HAP-1 (cell line): ENCODE measurements around the gene FBXO34.
A peak's percentile ranks its signal among the peaks of the same experiment; 100 is the strongest.

ENCODE experiments used
- DNase-seq, 2 experiments: peaks; one replicate each; pipeline ENCODE4 v3.0.0-alpha.2; 2016 to 2020; ENCODE audit warnings: low spot score in 2 of 2
- H3K27me3 ChIP-seq: fragments of 250-450 bp; sonication (Bioruptor Pico); 2 replicates; pipeline ENCODE4 v1.5.1; 2020; ENCODE audit warnings: low read depth, mild to moderate bottlenecking, moderate library complexity
- H3K36me3 ChIP-seq: fragments of 250-450 bp; sonication (Bioruptor Pico); replicated peaks from 2 replicates; pipeline ENCODE4 v1.5.1; 2020; ENCODE audit warnings: mild to moderate bottlenecking
- H3K4me1 ChIP-seq: fragments of 250-450 bp; sonication (Bioruptor Pico); 2 replicates; pipeline ENCODE4 v1.5.1; 2020; ENCODE audit warnings: mild to moderate bottlenecking
- H3K4me3 ChIP-seq: fragments of 250-450 bp; sonication (Bioruptor Pico); 2 replicates; pipeline ENCODE4 v1.5.1; 2020; ENCODE audit warnings: mild to moderate bottlenecking, moderate library complexity
- H3K9me3 ChIP-seq: fragments of 250-450 bp; sonication (Bioruptor Pico); 2 replicates; pipeline ENCODE4 v1.5.1; 2020; ENCODE audit warnings: mild to moderate bottlenecking, moderate library complexity
- in situ Hi-C: fragments of 300-500 bp; cut with MboI; formaldehyde crosslinking; loops from 3 replicates; pipeline ENCODE4 v1.14.3; 2020; ENCODE audit warnings: low sequenced_read_pairs, inconsistent platforms, mixed read lengths

Gene FBXO34

DNA sequence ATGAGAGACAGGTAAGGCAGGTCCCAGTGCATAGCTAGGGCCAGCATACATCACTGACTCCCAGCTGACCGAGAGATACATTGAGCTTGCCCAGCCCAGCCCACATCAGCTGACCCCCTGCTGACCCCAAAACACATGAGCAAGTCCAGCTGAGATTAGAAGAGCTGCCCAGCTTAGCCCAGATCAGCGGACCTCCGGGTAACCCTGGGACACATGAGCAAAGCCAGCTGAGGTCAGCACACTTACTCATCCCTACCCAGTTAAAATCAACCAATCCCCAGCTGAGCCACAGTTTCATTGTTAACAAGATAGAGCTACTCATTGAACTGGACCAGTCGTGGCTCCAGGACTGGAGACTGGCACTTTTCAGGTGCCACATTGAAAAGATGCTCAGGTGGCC is 21.8 kb upstream of the FBXO34 start:
- no peaks in the 10 kb centered on the region for H3K36me3 ChIP-seq
- H3K4me1 ChIP-seq, result peaks cover 4% of the 10 kb centered on the region
- DNase-seq, result no peak
- H3K4me3 ChIP-seq, result no peak overlapping the region
- in situ Hi-C loops, result no loop called here
- peaks cover 19% of the 10 kb centered on the region for H3K27me3 ChIP-seq
- no peaks in the 10 kb centered on the region for H3K9me3 ChIP-seq

DNA sequence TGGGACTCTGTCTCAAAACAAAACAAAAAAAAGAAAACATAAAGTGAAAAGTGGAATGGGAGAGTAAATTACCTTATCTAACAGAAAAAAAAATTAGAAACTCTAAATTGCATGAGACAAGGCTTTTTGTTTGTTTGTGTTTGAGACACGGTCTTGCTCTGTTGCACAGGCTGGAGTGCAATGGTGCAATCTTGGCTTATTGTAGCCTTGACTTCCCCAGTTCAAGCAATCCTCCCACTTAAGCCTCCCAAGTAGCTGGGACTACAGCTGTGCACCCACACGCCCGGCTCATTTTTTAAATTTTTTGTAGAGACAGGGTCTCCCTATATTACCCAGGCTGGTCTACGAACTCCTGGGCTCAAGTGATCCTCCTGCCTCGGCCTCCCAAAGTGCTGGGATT is 17.9 kb upstream of the FBXO34 start:
- no peaks in the 10 kb centered on the region for H3K9me3 ChIP-seq
- H3K4me3 ChIP-seq, result no peak overlapping the region
- DNase-seq, result no peak
- peaks cover 12% of the 10 kb centered on the region for H3K4me1 ChIP-seq
- in situ Hi-C loops, result no loop called here
- H3K27me3 ChIP-seq, result peaks cover 5% of the 10 kb centered on the region
- no peaks in the 10 kb centered on the region for H3K36me3 ChIP-seq

DNA sequence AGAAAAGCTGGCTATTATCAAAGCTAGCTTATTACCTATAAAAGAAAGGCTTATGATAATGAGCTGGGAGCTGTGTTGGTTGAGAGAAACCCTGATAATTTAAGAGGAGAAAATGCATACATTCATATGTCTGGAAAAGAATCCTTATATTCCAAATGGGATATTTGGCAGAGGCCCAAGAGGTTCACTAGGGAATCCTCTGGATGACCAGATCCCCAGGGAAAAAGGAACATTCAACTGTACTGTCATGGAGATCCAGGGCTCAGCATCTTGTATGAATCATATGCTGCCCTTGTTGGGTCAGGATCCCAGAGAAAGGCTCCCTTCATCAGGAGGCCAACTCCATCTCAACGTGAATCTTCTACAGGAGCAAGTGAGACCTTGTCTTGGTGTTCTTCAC is 16.6 kb upstream of the FBXO34 start:
- peak; percentile 62 to 68 for DNase-seq
- Histone ChIP-seq H3K36me3 (no peaks in the 10 kb centered on the region), H3K27me3 (no peaks in the 10 kb centered on the region; the same call in 1 of the 2 replicates), H3K9me3 (no peaks in the 10 kb centered on the region), H3K4me3 (no peak overlapping the region), H3K4me1 (peaks cover 12% of the 10 kb centered on the region)
- in situ Hi-C loops, result no loop called here

- peaks cover 12% of the 10 kb centered on the region for H3K4me1 ChIP-seq
Observed at GRCh38 chr14:55255979-55256378, 15.2 kb upstream of the FBXO34 start.

DNA sequence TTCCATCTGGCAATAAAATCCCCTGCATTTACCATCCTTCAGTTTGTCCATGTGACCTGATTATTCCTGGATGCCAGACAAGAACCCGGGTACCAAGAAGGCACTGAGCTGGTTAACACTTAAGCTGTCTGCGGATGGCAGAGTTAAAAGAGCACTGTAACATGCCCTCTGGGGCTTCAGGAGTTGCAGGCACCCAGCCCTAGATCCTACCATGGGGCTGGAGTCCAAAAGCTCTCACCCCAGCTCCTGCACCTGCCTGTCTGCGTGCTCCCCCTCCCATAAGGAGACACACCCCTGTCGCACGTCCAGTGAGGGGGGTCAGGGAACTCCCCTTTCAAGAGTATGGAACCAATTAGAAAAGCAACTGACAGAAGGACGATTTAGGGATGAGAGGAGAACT is 14.6 kb upstream of the FBXO34 start:
- H3K4me1 ChIP-seq, result peaks cover 12% of the 10 kb centered on the region

More at GRCh38 chr14:55255979-55256378, 15.2 kb upstream of the FBXO34 start:
- Histone ChIP-seq H3K9me3 (no peaks in the 10 kb centered on the region), H3K4me3 (no peak overlapping the region), H3K36me3 (no peaks in the 10 kb centered on the region), H3K27me3 (no peaks in the 10 kb centered on the region)
- no peak for DNase-seq
- in situ Hi-C loops, result no loop called here

DNA sequence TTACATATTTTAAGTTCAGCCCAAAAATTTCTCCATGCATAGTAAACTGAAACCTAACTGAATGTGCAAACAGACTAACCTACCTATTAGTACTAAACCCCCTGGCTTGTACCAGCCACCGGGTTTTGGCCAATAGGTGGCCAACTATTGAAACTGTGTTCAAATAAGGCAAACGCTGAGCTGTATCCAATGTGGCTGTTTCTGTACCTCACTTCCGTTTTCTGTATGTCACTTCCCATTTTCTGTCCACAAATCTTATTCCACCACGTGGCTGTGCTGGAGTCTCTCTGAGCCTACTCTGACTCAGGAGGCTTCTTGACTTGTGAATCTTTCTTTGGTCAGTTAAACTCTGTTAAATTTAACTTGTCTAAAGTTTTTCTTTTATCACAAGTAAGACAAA is 6.0 kb upstream of the FBXO34 start:
- H3K27me3 ChIP-seq, result no peaks in the 10 kb centered on the region; the same call in 1 of the 2 replicates
- no peaks in the 10 kb centered on the region for H3K4me1 ChIP-seq
- DNase-seq, result no peak
- no peaks in the 10 kb centered on the region for H3K9me3 ChIP-seq
- in situ Hi-C loops, result no loop called here
- H3K36me3 ChIP-seq, result no peaks in the 10 kb centered on the region
- H3K4me3 ChIP-seq, result no peak overlapping the region

More for the DNA sequence above, 14.6 kb upstream of the FBXO34 start:
- H3K27me3 ChIP-seq, result no peaks in the 10 kb centered on the region
- no peak for DNase-seq
- no peaks in the 10 kb centered on the region for H3K9me3 ChIP-seq
- in situ Hi-C loops, result no loop called here
- H3K36me3 ChIP-seq, result no peaks in the 10 kb centered on the region
- no peak overlapping the region for H3K4me3 ChIP-seq

DNA sequence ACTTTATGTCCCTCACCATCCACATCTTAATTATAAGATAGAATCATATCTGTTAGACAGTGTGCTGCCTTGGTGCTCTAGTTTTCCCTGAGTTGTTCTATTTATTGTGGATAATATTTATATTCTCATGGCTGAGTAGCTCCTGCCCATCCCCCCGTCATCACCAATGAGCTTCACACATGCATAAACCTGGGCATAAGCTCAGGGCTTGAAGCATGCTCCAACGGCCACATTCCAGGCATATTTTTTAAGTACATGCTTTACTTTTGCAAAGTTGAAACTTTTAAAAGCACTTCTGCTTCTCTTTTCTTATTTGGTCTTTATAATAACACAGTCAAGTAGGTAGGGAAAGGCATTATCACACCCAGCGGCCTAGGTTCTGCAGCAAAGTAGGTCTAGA is 3.4 kb upstream of the FBXO34 start:
- Histone ChIP-seq H3K9me3 (no peaks in the 10 kb centered on the region), H3K4me1 (peaks cover 3% of the 10 kb centered on the region), H3K4me3 (no peak overlapping the region), H3K27me3 (no peaks in the 10 kb centered on the region; the same call in 1 of the 2 replicates), H3K36me3 (no peaks in the 10 kb centered on the region)
- peak in 1 of 2 experiments; percentile 29 for DNase-seq
- in situ Hi-C loops, result no loop called here

GRCh38 chr14:55271572-55272298 is 514 bp downstream of the FBXO34 start:
- Histone ChIP-seq H3K9me3 (no peaks in the 10 kb centered on the region), H3K4me3 (peak overlapping the region; percentile 87), H3K27me3 (no peaks in the 10 kb centered on the region), H3K4me1 (peaks cover 25% of the 10 kb centered on the region), H3K36me3 (no peaks in the 10 kb centered on the region)
- DNase-seq, result peak in 1 of 2 experiments; percentile 67
- in situ Hi-C loops, result no loop called here

- in situ Hi-C loops, result no loop called here
- Histone ChIP-seq H3K36me3 (no peaks in the 10 kb centered on the region), H3K9me3 (no peaks in the 10 kb centered on the region), H3K27me3 (no peaks in the 10 kb centered on the region), H3K4me1 (peaks cover 25% of the 10 kb centered on the region), H3K4me3 (peak overlapping the region; percentile 87)
- no peak for DNase-seq
Observed at GRCh38 chr14:55272387-55272786, 1.2 kb downstream of the FBXO34 start.

- no peak for DNase-seq
- H3K9me3 ChIP-seq, result no peaks in the 10 kb centered on the region
- in situ Hi-C loops, result no loop called here
- peaks cover 25% of the 10 kb centered on the region for H3K4me1 ChIP-seq
- no peaks in the 10 kb centered on the region for H3K27me3 ChIP-seq
- H3K4me3 ChIP-seq, result peak overlapping the region; percentile 87
- no peaks in the 10 kb centered on the region for H3K36me3 ChIP-seq
Observed at GRCh38 chr14:55272922-55273321, 1.7 kb downstream of the FBXO34 start.

DNA sequence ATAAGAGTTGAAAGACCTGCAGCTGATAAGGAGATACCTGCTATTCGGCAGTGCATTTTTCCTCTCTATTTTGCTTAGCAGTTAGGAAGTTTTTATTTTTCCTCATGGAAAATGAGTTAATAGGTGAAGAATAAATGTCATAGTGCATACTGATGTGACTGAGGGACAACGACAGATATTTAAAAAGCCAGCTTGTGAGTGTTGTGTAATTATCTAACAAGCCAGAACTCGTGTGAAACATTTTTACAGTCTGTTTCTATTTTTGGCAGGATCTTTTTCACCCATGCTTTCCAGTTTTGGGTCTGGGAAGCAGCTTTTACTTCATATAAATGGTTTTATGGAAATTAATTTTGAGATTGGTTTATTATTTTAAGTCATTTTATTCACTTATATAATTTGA is 2.9 kb downstream of the FBXO34 start:
- H3K4me1 ChIP-seq, result peaks cover 25% of the 10 kb centered on the region
- in situ Hi-C loops, result no loop called here

GRCh38 chr14:55274751-55275150 is 3.5 kb downstream of the FBXO34 start:
- peaks cover 25% of the 10 kb centered on the region for H3K4me1 ChIP-seq
- H3K36me3 ChIP-seq, result no peaks in the 10 kb centered on the region
- no peaks in the 10 kb centered on the region for H3K27me3 ChIP-seq
- in situ Hi-C loops, result no loop called here
- no peak overlapping the region for H3K4me3 ChIP-seq
- no peaks in the 10 kb centered on the region for H3K9me3 ChIP-seq
- DNase-seq, result peak in 1 of 2 experiments; percentile 59

More for the DNA sequence above, 2.9 kb downstream of the FBXO34 start:
- H3K27me3 ChIP-seq, result no peaks in the 10 kb centered on the region
- no peaks in the 10 kb centered on the region for H3K36me3 ChIP-seq
- no peaks in the 10 kb centered on the region for H3K9me3 ChIP-seq
- no peak overlapping the region for H3K4me3 ChIP-seq
- DNase-seq, result no peak

DNA sequence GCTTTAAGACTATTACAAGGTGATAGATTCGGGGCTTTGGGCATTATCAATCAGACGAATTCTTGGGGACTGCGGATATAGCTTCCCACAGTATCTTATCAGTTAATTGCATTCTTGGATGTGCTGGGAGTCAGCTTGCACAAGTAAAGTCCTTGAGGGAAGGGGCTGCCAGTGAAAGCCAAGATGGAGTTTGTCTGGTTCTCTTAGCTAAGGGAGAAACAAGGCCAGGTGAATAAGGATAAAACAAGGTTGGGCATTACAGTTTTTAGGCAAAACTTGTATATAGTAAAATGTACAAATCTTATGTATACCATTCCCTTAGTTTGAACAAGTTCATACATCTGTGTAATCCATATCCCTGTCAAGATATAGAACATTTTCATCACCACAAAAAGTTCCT is 5.5 kb downstream of the FBXO34 start:
- Histone ChIP-seq H3K9me3 (no peaks in the 10 kb centered on the region), H3K27me3 (no peaks in the 10 kb centered on the region), H3K36me3 (no peaks in the 10 kb centered on the region), H3K4me1 (peaks cover 25% of the 10 kb centered on the region), H3K4me3 (no peak overlapping the region)
- DNase-seq, result no peak
- in situ Hi-C loops, result no loop called here

DNA sequence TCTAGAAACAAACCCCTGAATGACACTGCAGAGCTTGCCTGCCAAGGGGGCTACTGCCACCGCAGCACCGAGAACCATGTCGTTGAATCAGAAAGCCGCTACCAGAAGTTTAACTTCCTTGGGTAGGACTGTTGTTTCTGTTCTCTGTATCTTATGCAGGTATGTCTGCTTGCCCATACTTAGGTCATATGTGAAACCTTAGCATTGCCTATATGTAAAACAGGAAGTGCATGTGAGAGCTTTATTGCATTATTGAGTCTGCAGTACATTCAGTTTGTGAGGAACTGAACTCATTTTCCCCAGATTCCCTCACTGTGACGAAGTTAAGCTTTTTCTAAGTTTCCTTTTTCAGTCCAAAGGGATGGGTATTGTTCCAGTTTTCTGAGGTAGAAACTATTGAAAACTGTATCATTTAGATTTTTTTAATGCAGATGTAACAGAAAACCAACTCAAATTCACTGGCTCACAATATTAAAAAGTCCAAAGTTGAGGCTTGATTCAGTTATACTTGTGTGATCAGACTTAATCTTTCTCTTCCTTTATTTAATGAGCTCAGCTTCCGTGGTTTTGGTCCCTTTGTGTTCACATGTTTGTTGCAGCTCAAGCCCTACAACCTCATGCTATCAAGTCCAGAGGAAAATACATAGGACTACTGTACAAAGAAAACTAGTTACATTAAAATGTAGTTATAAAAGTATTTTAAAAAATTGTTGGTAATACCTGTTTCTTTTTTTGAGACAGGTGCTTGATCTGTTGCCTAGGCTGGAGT is 6.9 kb downstream of the FBXO34 start:
- Histone ChIP-seq H3K4me3 (no peak overlapping the region), H3K36me3 (no peaks in the 10 kb centered on the region), H3K27me3 (no peaks in the 10 kb centered on the region), H3K4me1 (peaks cover 19% of the 10 kb centered on the region), H3K9me3 (no peaks in the 10 kb centered on the region)
- no peak for DNase-seq
- in situ Hi-C loops, result no loop called here
